SIG-M5 (cell line): ENCODE results near the gene RDH14.

Source experiments
- DNase-seq: peaks from one replicate; lab custom pipeline; 2025; lab: John Stamatoyannopoulos, UW

Gene RDH14

DNA sequence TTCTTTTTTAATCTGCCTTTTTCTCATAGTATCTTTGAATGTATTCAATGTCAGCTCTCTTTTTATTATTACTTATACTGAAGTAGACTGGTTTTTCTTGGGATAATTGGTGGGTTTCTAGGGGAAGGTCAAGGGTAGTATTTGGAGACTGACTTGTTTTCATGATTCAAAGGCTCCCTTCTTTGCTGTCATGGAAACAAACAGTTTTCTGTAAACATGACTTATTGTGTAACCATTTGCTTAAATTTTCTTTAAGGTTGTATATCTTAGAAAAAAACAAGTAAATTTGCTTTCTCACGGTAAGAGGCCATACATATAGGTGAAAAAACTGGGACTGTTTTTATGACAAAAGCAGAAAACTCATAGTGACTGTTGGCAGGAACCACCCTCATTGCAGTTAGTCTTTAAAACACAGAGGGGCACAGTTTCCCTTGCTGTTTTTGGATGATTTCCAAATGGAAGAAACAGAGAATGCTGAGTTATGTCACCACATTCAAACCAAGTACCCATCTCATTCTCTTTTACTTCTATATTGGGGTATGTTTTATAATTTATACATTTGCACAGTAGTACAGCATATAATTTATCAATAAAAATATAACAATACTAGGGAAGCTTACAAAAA is 5.8 kb upstream of the RDH14 start:
- no peak for DNase-seq

GRCh38 chr2:18560797-18561085 is 288 bp upstream of the RDH14 start:
- no peak for DNase-seq

DNA sequence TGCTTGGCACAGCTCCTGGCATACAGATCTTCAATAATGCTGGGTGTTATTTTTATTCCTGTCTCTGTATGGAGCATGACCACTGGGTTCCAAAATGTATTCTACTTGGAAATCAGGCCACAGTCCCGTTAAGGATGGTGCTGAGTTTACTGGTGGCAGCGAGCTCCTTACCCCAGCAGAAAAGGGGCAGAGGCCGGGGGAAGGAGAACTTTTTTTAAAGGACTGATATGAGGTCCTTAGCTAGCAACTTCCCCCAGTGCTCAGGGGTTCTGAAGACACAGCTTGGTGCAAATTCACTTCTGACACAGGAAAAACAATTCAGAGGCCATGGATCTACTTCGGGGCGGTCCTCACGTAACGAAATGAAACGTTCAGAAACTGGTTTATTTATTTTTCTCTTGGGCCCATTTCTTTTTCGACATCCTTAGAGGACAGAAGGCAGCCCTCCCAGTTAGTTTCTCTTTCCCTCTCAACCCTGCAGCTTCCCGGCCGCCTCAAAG is 872 bp downstream of the RDH14 start:
- DNase-seq: no peak

DNA sequence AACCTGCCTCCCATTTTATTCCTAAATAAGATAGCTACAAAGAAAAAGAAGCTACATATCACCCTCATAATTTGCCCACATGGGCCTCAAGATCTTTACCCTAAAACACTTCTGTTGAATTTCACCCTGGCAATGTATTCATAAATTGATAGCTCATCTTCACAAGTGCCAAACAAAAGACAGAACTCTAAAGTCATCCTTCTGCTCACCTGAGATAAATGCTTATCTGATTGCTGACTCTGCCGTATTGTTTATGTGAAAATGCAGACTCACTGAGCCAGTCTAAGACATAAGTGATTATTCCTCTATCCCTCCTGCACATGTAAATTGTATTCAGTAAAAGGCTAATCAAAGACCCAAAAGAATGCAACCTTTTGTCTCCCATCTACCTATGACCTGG is 2.0 kb downstream of the RDH14 start:
- DNase-seq: no peak

- DNase-seq: no peak
Measured at GRCh38 chr2:18557121-18557520, 3.3 kb downstream of the RDH14 start.

- no peak for DNase-seq
Measured at GRCh38 chr2:18552351-18553077, 7.9 kb downstream of the RDH14 start.

GRCh38 chr2:18551623-18552022 is 8.8 kb downstream of the RDH14 start:
- no peak for DNase-seq

DNA sequence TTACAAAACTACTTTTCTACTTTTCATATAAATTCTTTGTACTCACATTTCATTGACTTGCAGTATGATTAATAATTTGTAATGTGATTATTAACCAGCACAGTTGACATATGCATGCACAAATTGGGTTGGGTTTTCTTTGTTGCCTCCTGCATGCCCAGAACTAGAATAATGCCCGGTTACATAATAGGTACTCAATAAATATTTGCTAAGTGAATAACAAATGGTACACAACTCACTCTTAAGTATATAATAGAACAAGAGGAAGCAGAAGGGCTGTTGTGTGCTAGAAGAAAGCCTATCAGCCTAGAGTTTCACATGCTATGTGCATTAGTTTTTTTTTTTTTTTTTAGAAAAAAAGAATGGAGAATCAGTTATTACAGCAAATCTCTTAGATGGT is 9.3 kb downstream of the RDH14 start:
- no peak for DNase-seq

- DNase-seq: no peak
Measured at GRCh38 chr2:18550433-18550832, 10.0 kb downstream of the RDH14 start.

DNA sequence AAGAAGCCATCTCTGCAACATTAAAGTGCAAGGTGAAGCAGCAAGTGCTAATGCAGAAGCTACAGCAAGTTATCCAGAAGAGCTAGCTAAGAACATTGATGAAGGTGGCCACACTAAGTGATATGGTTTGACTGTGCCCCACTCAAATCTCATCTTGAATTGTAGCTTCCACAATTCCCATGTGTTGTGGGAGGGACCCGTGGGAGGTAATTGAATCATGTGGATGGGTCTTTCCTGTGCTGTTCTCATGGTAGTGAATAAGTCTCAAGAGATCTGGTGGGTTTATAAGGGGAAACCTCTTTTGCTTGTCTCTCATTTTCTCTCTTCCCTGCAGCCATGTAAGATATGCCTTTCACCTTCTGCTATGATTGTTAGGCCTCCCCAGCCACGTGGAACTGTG is 11.4 kb downstream of the RDH14 start:
- no peak for DNase-seq

- no peak for DNase-seq
Measured at GRCh38 chr2:18548621-18549020, 11.8 kb downstream of the RDH14 start.

DNA sequence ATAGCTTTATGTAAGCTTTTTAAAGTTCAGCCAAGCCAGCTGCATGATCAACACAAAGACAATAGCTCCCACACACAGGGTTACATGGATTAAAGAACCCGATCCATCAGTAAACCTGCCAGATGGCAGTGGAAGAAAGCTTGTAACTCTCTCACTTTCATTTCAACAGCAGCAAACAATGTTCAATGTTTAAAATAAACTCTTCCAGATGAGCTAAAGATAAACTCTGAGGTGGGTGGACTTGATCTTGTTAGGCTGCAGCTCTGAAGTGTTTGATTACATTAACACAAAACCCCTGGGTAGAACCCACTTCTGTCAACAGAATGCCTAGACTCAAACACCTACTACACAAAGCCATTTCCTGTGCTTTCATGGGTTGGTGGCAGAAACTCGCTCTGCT is 13.9 kb downstream of the RDH14 start:
- DNase-seq: no peak

DNA sequence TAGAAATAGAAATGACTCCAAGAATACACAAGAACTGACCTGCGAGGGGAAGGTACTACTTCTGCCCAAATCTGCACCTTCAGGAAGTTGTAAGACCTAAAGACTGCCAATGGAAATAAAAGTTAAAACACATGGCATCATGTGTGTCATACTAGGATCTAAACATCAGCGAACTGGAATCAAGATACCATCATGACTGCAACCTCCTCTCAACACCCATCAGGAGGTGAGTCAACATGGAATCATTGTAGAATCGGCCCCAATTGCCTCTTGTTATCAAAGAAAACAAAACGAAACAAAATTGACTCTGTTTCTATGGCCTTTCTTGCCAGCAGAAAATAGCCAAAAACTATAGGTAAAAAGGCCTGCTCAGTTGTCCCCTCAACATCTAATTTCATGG is 15.1 kb downstream of the RDH14 start:
- DNase-seq: no peak

DNA sequence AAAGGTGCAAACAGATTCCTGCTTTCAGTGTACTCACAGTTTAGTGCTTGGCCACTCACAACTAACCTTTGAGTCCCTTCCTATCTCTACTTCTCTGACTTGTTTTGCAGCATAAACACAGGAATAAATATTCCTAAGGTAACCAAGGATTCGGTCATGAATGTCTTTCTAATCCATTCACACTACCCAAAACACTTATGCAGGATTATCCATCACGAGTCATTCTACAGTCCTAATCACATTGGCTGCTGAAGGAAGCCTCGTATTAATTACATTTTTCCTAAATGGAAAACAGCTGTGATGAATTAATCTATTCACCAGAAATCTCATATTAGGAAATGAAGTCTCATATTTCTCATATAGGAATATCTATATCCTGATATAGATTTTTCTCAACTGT is 16.3 kb downstream of the RDH14 start:
- DNase-seq: no peak

GRCh38 chr2:18540872-18541271 is 19.6 kb downstream of the RDH14 start:
- DNase-seq: no peak

- DNase-seq: no peak
Measured at GRCh38 chr2:18536697-18537096, 23.8 kb downstream of the RDH14 start.

GRCh38 chr2:18536100-18536499 is 24.4 kb downstream of the RDH14 start:
- DNase-seq: no peak

- no peak for DNase-seq
Measured at GRCh38 chr2:18531194-18531593, 29.3 kb downstream of the RDH14 start.

DNA sequence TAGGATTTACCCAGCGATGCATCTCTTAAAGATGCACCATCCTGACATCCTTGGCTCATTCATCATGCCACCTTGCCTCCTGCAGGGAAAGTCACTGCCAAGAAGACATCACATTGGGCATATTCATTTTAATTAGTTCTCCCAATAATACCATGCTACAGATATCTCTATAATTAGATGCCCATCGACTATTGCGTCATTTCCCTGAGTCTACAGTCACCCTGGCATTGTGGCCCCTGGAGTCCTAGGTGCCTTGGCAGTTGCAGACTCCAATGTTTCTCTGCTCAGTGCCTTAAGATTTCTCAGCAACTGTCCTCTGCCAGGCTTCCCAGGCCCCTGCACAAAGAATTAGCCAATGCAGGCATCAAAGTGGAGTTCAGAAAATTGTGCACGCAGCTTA is 32.6 kb downstream of the RDH14 start:
- DNase-seq: no peak

DNA sequence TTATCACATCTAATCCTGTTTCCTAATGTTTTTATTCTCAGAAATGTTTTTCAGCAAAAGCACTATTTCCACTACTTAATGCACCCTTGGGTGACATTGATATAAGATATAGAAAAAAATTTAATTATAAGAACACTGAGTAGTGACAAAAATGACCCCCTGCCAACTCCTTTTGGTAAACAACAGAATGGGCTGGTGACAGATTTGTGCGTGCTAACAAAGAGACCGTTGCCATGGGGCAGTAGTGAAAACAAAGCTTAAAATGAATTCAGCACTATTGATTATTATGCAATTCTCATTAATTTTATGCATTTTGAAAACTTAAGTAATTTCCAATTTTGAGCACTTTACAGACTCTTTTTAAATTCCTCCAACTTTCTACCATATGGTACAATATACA is 33.1 kb downstream of the RDH14 start:
- no peak for DNase-seq

DNA sequence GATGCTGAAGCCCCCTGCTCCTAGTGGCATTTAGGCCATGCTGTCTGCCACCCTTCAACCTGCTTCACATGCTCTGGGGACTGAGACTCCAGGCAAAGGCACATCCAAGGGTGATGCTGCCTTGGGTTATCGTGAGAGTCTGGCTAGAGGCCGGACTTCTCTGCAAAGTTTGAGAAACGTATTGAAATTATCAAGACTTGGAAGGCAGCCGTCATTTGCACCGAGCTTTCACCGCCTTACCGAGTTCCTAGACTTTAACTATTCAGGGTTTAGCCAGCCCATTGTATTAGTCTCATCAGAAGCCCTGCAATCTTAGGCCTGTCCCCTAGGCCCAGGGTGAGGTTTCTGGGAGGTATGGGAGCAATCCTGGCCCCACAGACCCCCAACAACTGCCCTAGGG is 34.0 kb downstream of the RDH14 start:
- DNase-seq: no peak

DNA sequence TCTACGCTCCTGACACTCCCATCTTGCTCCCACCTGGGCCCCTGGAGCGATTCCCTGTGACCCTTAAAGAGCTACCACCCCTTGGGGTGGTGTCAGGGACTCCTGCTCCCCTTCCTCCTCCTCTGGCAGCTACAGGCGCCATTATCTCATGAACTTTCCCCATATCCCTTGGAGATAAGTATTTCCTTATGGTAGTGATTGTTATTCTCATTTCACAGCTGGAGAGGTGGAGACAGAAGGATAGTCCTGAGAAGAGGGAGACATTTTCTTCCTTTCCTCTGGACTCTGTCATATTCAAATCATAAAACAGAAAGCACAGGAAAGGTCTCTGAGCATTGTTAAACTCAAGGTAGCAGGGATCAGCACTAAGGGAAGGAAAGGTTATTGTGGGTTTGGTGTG is 34.6 kb downstream of the RDH14 start:
- no peak for DNase-seq

DNA sequence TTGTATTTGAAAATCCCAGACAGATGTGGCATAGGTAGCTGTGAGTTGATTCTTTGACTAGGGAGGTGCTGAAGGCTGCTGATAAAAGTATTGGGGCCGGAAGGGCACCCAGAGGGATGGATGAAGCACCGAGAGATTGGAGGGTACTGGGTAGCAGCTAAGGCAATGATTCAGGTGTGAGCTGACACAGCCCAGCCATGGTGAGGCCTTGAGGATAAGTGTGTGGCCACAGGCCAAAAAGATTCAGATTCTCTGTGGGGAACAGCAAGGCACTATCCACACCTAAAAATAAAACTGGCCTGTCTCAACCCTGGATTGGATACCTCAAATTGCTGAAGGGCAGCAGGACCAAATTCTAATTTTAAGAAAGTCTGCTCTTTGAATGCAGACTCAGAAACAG is 35.2 kb downstream of the RDH14 start:
- DNase-seq: no peak

GRCh38 chr2:18522484-18523146 is 37.8 kb downstream of the RDH14 start:
- no peak for DNase-seq
